A549 (cell line): ENCODE data around the gene METTL23. TPM values are rescaled to one million over a fixed set of nuclear protein-coding genes. Genes with fewer than 3 reads are reported as not detected.

ENCODE experiments used
- ATAC-seq, 2 experiments: fragments of 200-7000 bp in 1 of 2; fragments of >200 bp in 1 of 2; cut with Nextera tagmentation in 1 of 2; cut with Tn5 transposase in 1 of 2; 3 replicates each; pipeline versions ENCODE4 v1.8.0 to v1.9.1; 2018 to 2020; ENCODE audit warnings: mild to moderate bottlenecking in 1 of 2, moderate library complexity in 1 of 2
- CTCF ChIA-PET: fragments of 300-600 bp; sonication (Branson Sonifier 250); formaldehyde crosslinking; extraction: SDS; loops from one replicate; lab custom pipeline; 2021; ENCODE audit warnings: antibody characterized with exemption, inconsistent platforms; lab: Yijun Ruan, JAX
- POLR2A ChIA-PET: fragments of 350-600 bp; formaldehyde crosslinking; extraction: SDS; loops from one replicate; lab custom pipeline; 2021; ENCODE audit warnings: antibody characterized with exemption, inconsistent platforms; lab: Yijun Ruan, JAX
- DNase-seq, 2 experiments: peaks; one replicate each; pipeline versions ENCODE4 v3.0.0 to v3.0.0-alpha.2; 2011 to 2016; ENCODE audit warnings: low read depth in 1 of 2, low spot score in 1 of 2
- FAIRE-seq: peaks from 2 replicates; lab custom pipeline; 2011; peaks lifted over from hg19 to GRCh38; lab: Jason Lieb, UNC
- H3K27ac ChIP-seq, 2 experiments: fragments of >200 bp; sonication (Bioruptor Twin); formaldehyde crosslinking; 3 replicates each; pipeline ENCODE4 v1.5.1; 2016 to 2017
- H3K4me1 ChIP-seq: fragments of >200 bp; sonication (Bioruptor Twin); formaldehyde crosslinking; 3 replicates; pipeline ENCODE4 v1.6.1; 2016
- H3K4me2 ChIP-seq: fragments of >200 bp; sonication (Bioruptor Twin); formaldehyde crosslinking; 3 replicates; pipeline ENCODE4 v1.6.1; 2016
- H3K4me3 ChIP-seq: fragments of >200 bp; sonication (Bioruptor Twin); formaldehyde crosslinking; 3 replicates; pipeline ENCODE4 v1.5.1; 2016
- H3K9me3 ChIP-seq: fragments of >200 bp; sonication (Bioruptor Twin); formaldehyde crosslinking; 3 replicates; pipeline ENCODE4 v1.6.1; 2016
- ATOH8 ChIP-seq: fragments of 250-450 bp; sonication (Bioruptor Pico); IDR thresholded peaks from 2 replicates; pipeline ENCODE4 v1.5.0; 2020; ENCODE audit warnings: low read depth, mild to moderate bottlenecking, moderate library complexity
- BHLHE40 ChIP-seq: IDR thresholded peaks from 2 replicates; pipeline ENCODE4 v1.6.1; 2012; ENCODE audit warnings: low read depth, low read length, inconsistent platforms
- CBX2 ChIP-seq: fragments of 200-600 bp; sonication (generic); IDR thresholded peaks from 2 replicates; pipeline ENCODE4 v1.6.1; 2016; ENCODE audit warnings: low read depth, mild to moderate bottlenecking, borderline replicate concordance
- CBX8 ChIP-seq: fragments of 200-600 bp; sonication (generic); IDR thresholded peaks from 2 replicates; pipeline ENCODE4 v1.6.1; 2016
- CEBPB ChIP-seq, 2 experiments: fragments of >200 bp in 1 of 2; sonication (Bioruptor Twin) in 1 of 2; formaldehyde crosslinking in 1 of 2; IDR thresholded peaks; 2 replicates each; pipeline ENCODE4 v1.6.1; 2012 to 2016
- CHD4 ChIP-seq: fragments of 200-600 bp; sonication (generic); IDR thresholded peaks from 2 replicates; pipeline ENCODE4 v1.6.1; 2016; ENCODE audit warnings: antibody characterized with exemption, mild to moderate bottlenecking, borderline replicate concordance
- CTCF ChIP-seq: fragments of >200 bp; sonication (Bioruptor Twin); formaldehyde crosslinking; IDR thresholded peaks from 3 replicates; pipeline ENCODE4 v1.5.1; 2016
- E2F6 ChIP-seq: IDR thresholded peaks from 2 replicates; pipeline ENCODE4 v1.6.1; 2012; ENCODE audit warnings: low read depth, borderline replicate concordance
- FOSL2 ChIP-seq, 2 experiments: fragments of 450-650 bp in 1 of 2; fragments of >200 bp in 1 of 2; sonication (Bioruptor Twin) in 1 of 2; formaldehyde crosslinking; IDR thresholded peaks; 2 replicates each; pipeline versions ENCODE4 v1.5.0 to v1.6.1; 2016 to 2020; ENCODE audit warnings: mild to moderate bottlenecking in 1 of 2, moderate library complexity in 1 of 2
- GATA3 ChIP-seq: IDR thresholded peaks from 2 replicates; pipeline ENCODE4 v1.6.1; 2012; ENCODE audit warnings: borderline replicate concordance
- HDAC2 ChIP-seq: fragments of 200-600 bp; sonication (generic); IDR thresholded peaks from 2 replicates; pipeline ENCODE4 v1.6.1; 2016
- HES2 ChIP-seq: fragments of >200 bp; sonication (Bioruptor Twin); formaldehyde crosslinking; IDR thresholded peaks from 2 replicates; pipeline ENCODE4 v1.6.1; 2016
- HEYL ChIP-seq: fragments of 250-450 bp; sonication (Bioruptor Pico); IDR thresholded peaks from 2 replicates; pipeline ENCODE4 v1.8.0; 2021; ENCODE audit warnings: mild to moderate bottlenecking, moderate library complexity
- HOXB13 ChIP-seq: fragments of 250-450 bp; sonication (Bioruptor Pico); IDR thresholded peaks from 2 replicates; pipeline ENCODE4 v1.5.0; 2020; ENCODE audit warnings: low read depth, mild to moderate bottlenecking, moderate library complexity
- JUN ChIP-seq, 2 experiments: fragments of >200 bp; sonication (Bioruptor Twin); formaldehyde crosslinking; IDR thresholded peaks; 2 replicates in 1 of 2; 3 replicates in 1 of 2; pipeline ENCODE4 v1.6.1; 2016 to 2017
- JUNB ChIP-seq: fragments of >200 bp; sonication (Bioruptor Twin); formaldehyde crosslinking; IDR thresholded peaks from 2 replicates; pipeline ENCODE4 v1.6.1; 2016
- KDM5A ChIP-seq: fragments of 200-600 bp; sonication (generic); IDR thresholded peaks from 2 replicates; pipeline ENCODE4 v1.6.1; 2016; ENCODE audit warnings: antibody characterized with exemption, mild to moderate bottlenecking
- MAFK ChIP-seq: fragments of 450-650 bp; IDR thresholded peaks from 2 replicates; pipeline ENCODE4 v1.6.1; 2014; ENCODE audit not compliant: partially characterized antibody
- NPAS2 ChIP-seq: fragments of 250-450 bp; sonication (Bioruptor Pico); IDR thresholded peaks from 2 replicates; pipeline ENCODE4 v1.8.0; 2022; ENCODE audit warnings: mild to moderate bottlenecking, moderate library complexity, borderline replicate concordance
- SMC3 ChIP-seq: fragments of >200 bp; sonication (Bioruptor Twin); formaldehyde crosslinking; IDR thresholded peaks from 3 replicates; pipeline ENCODE4 v1.6.1; 2018; ENCODE audit warnings: inconsistent platforms
- WGBS: methylation state at CpG from one replicate; pipeline ENCODE4 v1.1.6; 2017; ENCODE audit errors: missing lambda C conversion rate; 5-methylcytosine and 5-hydroxymethylcytosine counted together
- polyA plus RNA-seq, 4 experiments: library from polyadenylated mRNA; depleted of rRNA in 3 of 4; stranded (reverse); fragments of >200 nt; fragmentation: RNase III in 1 of 4; extraction: RNeasy Plus Mini Kit Qiagen cat#74134 plus additional on column Dnase treatment in 1 of 4; gene quantifications; 2 replicates in 3 of 4; 3 replicates in 1 of 4; pipeline ENCODE4 v1.2.3, GENCODE V29; 2011 to 2017
- TF ChIP-seq, protein P1 (sequence below): fragments of 150-350 bp; IDR thresholded peaks from 2 replicates; pipeline ENCODE4 v1.6.1; 2014; ENCODE audit warnings: low read depth, mild to moderate bottlenecking, low read length

Gene METTL23
- polyA plus RNA-seq, 2 of the 4 experiments (the other 2 are of a cell fraction) = 64.9 to 120 TPM

DNA sequence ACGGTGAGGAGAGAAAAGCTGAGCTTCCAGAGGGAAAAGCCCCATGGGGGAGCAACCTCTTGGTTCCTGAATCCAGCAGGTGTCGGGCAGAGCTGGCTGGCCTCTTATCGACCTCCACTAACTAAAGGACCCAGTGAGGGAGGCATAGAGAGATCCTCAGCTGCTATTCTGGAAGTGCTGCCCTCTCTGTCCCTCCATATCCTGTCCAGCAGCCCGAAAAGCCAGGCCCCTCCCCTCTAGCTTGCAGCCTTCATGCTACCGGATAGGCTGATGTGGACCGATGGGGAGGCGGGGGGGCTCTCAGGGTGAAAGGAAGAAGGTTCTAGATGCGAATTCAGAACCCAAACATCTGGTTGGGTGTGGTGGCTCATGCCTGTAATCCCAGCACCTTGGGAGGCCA, 40.8 kb upstream of the METTL23 start:
- ChIA-PET CTCF (interaction anchor here (0.6 to 20.1 kb wide), 9 partner anchors 9 to 291 kb away, joined by 3 to 456 read pairs (median 69); partner anchors contain the start of genes JMJD6, METTL23 and MXRA7), POLR2A (interaction anchor here (1.8 kb wide), 1 partner anchor 14 kb away, joined by 5 read pairs; no protein-coding TSS in a partner anchor)
- no peak overlapping the region for H3K4me3 ChIP-seq
- no peak overlapping the region for H3K27ac ChIP-seq
- H3K4me1 ChIP-seq = peaks cover 19% of the 10 kb centered on the region
- no peak for FAIRE-seq
- no peak for ATAC-seq
- 85% methylated on average over 8 of the region's 8 CpGs for WGBS
- H3K9me3 ChIP-seq = no peaks in the 10 kb centered on the region
- DNase-seq = no peak
- TF ChIP-seq JUNB = no peak
- TF ChIP-seq KDM5A = no peak
- TF ChIP-seq CTCF = no peak
- TF ChIP-seq BHLHE40 = no peak
- no peak for TF ChIP-seq HEYL (CRISPR knock-in tag)
- TF ChIP-seq ATOH8 (CRISPR knock-in tag) = no peak
- TF ChIP-seq CBX8 = no peak
- TF ChIP-seq CBX2 = no peak
- no peak for TF ChIP-seq JUN (IDR thresholded peaks at IDR 0.05)
- TF ChIP-seq, protein P1, sequence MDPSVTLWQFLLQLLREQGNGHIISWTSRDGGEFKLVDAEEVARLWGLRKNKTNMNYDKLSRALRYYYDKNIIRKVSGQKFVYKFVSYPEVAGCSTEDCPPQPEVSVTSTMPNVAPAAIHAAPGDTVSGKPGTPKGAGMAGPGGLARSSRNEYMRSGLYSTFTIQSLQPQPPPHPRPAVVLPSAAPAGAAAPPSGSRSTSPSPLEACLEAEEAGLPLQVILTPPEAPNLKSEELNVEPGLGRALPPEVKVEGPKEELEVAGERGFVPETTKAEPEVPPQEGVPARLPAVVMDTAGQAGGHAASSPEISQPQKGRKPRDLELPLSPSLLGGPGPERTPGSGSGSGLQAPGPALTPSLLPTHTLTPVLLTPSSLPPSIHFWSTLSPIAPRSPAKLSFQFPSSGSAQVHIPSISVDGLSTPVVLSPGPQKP = no peak
- TF ChIP-seq FOSL2 (IDR thresholded peaks at IDR 0.05) = no peak
- no peak for TF ChIP-seq FOSL2 (CRISPR knock-in tag; IDR thresholded peaks at IDR 0.05)
- no peak for TF ChIP-seq CHD4
- no peak overlapping the region for H3K4me2 ChIP-seq

DNA sequence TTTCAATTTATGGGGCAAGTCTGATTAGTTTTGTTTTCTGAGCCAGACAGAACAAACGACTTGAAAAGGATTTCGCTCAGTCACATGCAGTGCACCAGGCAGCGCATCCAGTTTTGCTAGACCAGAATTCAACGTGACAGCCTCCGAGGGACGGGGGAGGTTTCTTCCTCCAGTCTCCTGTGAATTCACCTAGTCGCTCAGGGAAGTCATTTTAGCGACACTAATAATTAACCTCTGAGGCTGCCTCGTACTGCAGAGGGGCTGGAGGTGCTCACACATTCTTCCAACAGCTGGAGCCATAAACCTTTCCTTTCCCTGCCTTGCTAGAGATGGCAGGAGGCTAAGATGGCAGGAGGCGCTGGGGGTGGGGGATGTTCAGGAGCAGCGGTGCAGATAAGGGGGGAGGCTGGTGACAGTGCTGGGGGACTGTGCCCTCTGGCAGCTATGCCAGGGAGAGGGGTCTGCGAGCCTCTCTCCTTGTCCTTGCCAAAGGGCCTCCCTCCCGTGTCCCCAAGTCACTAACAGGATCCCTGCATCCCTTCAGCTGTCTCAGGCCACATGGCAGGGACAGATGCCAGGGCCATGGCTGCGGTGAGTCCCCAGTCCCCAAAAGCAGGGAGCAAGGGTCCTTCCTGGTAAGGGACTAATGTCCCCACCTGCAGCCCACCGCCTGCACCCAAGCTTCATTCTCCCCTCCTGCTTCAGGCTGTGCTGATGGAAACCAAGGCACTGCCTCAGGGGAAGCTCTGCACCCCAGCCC, 39.9 kb upstream of the METTL23 start:
- no peak overlapping the region for H3K4me3 ChIP-seq
- ChIA-PET POLR2A (interaction anchor here (1.8 kb wide), 1 partner anchor 15 kb away, joined by 5 read pairs; no protein-coding TSS in a partner anchor), CTCF (interaction anchor here (1.0 to 20.1 kb wide), 9 partner anchors 8 to 380 kb away, joined by 3 to 456 read pairs (median 10); partner anchors contain the start of genes JMJD6, METTL23 and MXRA7)
- H3K9me3 ChIP-seq = no peaks in the 10 kb centered on the region
- DNase-seq (no peak), FAIRE-seq (no peak), ATAC-seq (no peak)
- H3K27ac ChIP-seq = peak overlapping the region in 1 of 2 experiments; percentile 82; a peak in 3 of 6 replicates
- TF ChIP-seq CHD4 (no peak), E2F6 (no peak), JUNB (no peak), GATA3 (no peak), NPAS2 (CRISPR knock-in tag) (no peak), HDAC2 (no peak), SMC3 (no peak), HOXB13 (CRISPR knock-in tag) (no peak), CEBPB (IDR thresholded peaks at IDR 0.05) (no peak), MAFK (no peak), CBX2 (no peak), HES2 (no peak)
- TF ChIP-seq, protein P1 = no peak
- no peak overlapping the region for H3K4me2 ChIP-seq
- WGBS = 86% methylated on average over 15 of the region's 15 CpGs
- H3K4me1 ChIP-seq = peaks cover 19% of the 10 kb centered on the region
